Measurements from ENCODE around the gene PRKRA. TPM values are rescaled to one million over a fixed set of nuclear protein-coding genes. Genes with fewer than 3 reads are reported as not detected.
A peak's percentile ranks its signal among the peaks of the same experiment; 100 is the strongest.

The PRKRA gene
- total and polyA plus RNA-seq, 9 donors, result 34.2 to 57.8 (median 50.7) TPM

- no peaks in the 10 kb centered on the region for H3K4me1 ChIP-seq (ENCODE audit: insufficient read depth)
- no peak for DNase-seq
- 78 to 94% (median 88%) methylated on average over 6 of the region's 6 CpGs for WGBS, 3 donors
- H3K27me3 ChIP-seq, result no peaks in the 10 kb centered on the region
- no peak overlapping the region for H3K4me3 ChIP-seq
- H3K27ac ChIP-seq, result no peak overlapping the region
- H3K9me3 ChIP-seq, result no peaks in the 10 kb centered on the region
- intact Hi-C loops (cut with DNase I), result no loop called here
- TF ChIP-seq EP300 (IDR thresholded peaks at IDR 0.05) (no peak), POLR2A (IDR thresholded peaks at IDR 0.05) (no peak), CTCF (IDR thresholded peaks at IDR 0.05) (no peak)
- H3K36me3 ChIP-seq, result no peaks in the 10 kb centered on the region
Observed at GRCh38 chr2:178491612-178492011, 40.6 kb upstream of the PRKRA start.

GRCh38 chr2:178485356-178485755 lies 34.4 kb upstream of the PRKRA start:
- H3K27ac ChIP-seq, result no peak overlapping the region
- DNase-seq, result no peak
- 66 to 74% (median 70%) methylated on average over 3 of the region's 3 CpGs for WGBS, 3 donors
- intact Hi-C loops (cut with DNase I), result no loop called here
- no peaks in the 10 kb centered on the region for H3K27me3 ChIP-seq
- peaks cover 13% of the 10 kb centered on the region for H3K4me1 ChIP-seq (ENCODE audit: insufficient read depth)
- H3K9me3 ChIP-seq, result no peaks in the 10 kb centered on the region
- H3K4me3 ChIP-seq, result no peak overlapping the region
- TF ChIP-seq EP300 (IDR thresholded peaks at IDR 0.05), result no peak
- no peak for TF ChIP-seq POLR2A (IDR thresholded peaks at IDR 0.05)
- no peak for TF ChIP-seq CTCF (IDR thresholded peaks at IDR 0.05)
- no peaks in the 10 kb centered on the region for H3K36me3 ChIP-seq

- H3K4me3 ChIP-seq, result no peak overlapping the region
- intact Hi-C loops (cut with DNase I), result no loop called here
- peaks cover 15% of the 10 kb centered on the region for H3K4me1 ChIP-seq (ENCODE audit: insufficient read depth)
- peak in 1 of 5 donors; percentile 26 for DNase-seq
- H3K27ac ChIP-seq, result no peak overlapping the region
- no peaks in the 10 kb centered on the region for H3K9me3 ChIP-seq
- TF ChIP-seq POLR2A (IDR thresholded peaks at IDR 0.05), result no peak
- no peak for TF ChIP-seq CTCF (IDR thresholded peaks at IDR 0.05)
- TF ChIP-seq EP300 (IDR thresholded peaks at IDR 0.05), result no peak
- no peaks in the 10 kb centered on the region for H3K27me3 ChIP-seq
- 54 to 56% (median 54%) methylated on average over 6 of the region's 6 CpGs for WGBS, 3 donors
- H3K36me3 ChIP-seq, result no peaks in the 10 kb centered on the region
Observed at GRCh38 chr2:178484245-178485041, 33.5 kb upstream of the PRKRA start.

- peaks cover 15% of the 10 kb centered on the region for H3K4me1 ChIP-seq (ENCODE audit: insufficient read depth)
- H3K9me3 ChIP-seq, result no peaks in the 10 kb centered on the region
- WGBS, 3 donors, result 91 to 93% (median 93%) methylated on average over 4 of the region's 4 CpGs
- no peaks in the 10 kb centered on the region for H3K27me3 ChIP-seq
- DNase-seq, result no peak
- intact Hi-C loops (cut with DNase I), result no loop called here
- TF ChIP-seq POLR2A (IDR thresholded peaks at IDR 0.05) (no peak), CTCF (IDR thresholded peaks at IDR 0.05) (no peak), EP300 (IDR thresholded peaks at IDR 0.05) (no peak)
- H3K4me3 ChIP-seq, result no peak overlapping the region
- no peaks in the 10 kb centered on the region for H3K36me3 ChIP-seq
- no peak overlapping the region for H3K27ac ChIP-seq
Observed at GRCh38 chr2:178482437-178482836, 31.5 kb upstream of the PRKRA start.
